Measurements from ENCODE around the gene MAML3. TPM values are rescaled to one million over a fixed set of nuclear protein-coding genes. Genes with fewer than 3 reads are reported as not detected.

Gene MAML3
- total RNA-seq, 4 donors from 2014 or later = 2.4 to 50.5 (median 17.8) TPM

- H3K36me3 ChIP-seq = no peaks in the 10 kb centered on the region
- no peak for TF ChIP-seq CTCF (IDR thresholded peaks at IDR 0.05)
- TF ChIP-seq POLR2A (IDR thresholded peaks at IDR 0.05) = no peak
Measured at GRCh38 chr4:140117947-140118346, 36.0 kb downstream of the MAML3 start.

GRCh38 chr4:140116442-140117104 lies 37.4 kb downstream of the MAML3 start:
- Histone ChIP-seq H3K27me3 (no peaks in the 10 kb centered on the region), H3K36me3 (no peaks in the 10 kb centered on the region)
- TF ChIP-seq POLR2A (IDR thresholded peaks at IDR 0.05) = no peak
- TF ChIP-seq CTCF (IDR thresholded peaks at IDR 0.05) = no peak

More at GRCh38 chr4:140117947-140118346, 36.0 kb downstream of the MAML3 start:
- Histone ChIP-seq H3K27ac (no peak overlapping the region), H3K9me3 (no peaks in the 10 kb centered on the region), H3K4me1 (no peaks in the 10 kb centered on the region), H3K27me3 (no peaks in the 10 kb centered on the region), H3K4me3 (no peak overlapping the region)
- intact Hi-C loops (cut with DNase I; ENCODE audit: low total_unique reads) = no loop called here
- DNase-seq = no peak

GRCh38 chr4:140115140-140115539 lies 38.8 kb downstream of the MAML3 start:
- no peaks in the 10 kb centered on the region for H3K27me3 ChIP-seq

More at GRCh38 chr4:140116442-140117104, 37.4 kb downstream of the MAML3 start:
- no peak for DNase-seq
- H3K4me3 ChIP-seq = no peak overlapping the region
- no peaks in the 10 kb centered on the region for H3K4me1 ChIP-seq
- H3K9me3 ChIP-seq = no peaks in the 10 kb centered on the region
- H3K27ac ChIP-seq = no peak overlapping the region
- intact Hi-C loops (cut with DNase I; ENCODE audit: low total_unique reads) = no loop called here

GRCh38 chr4:140113653-140114052 lies 40.3 kb downstream of the MAML3 start:
- TF ChIP-seq POLR2A (IDR thresholded peaks at IDR 0.05) (no peak), CTCF (IDR thresholded peaks at IDR 0.05) (no peak)
- Histone ChIP-seq H3K27ac (no peak overlapping the region), H3K27me3 (no peaks in the 10 kb centered on the region), H3K4me3 (no peak overlapping the region), H3K36me3 (no peaks in the 10 kb centered on the region), H3K9me3 (no peaks in the 10 kb centered on the region), H3K4me1 (no peaks in the 10 kb centered on the region)
- no peak for DNase-seq
- intact Hi-C loops (cut with DNase I; ENCODE audit: low total_unique reads) = no loop called here

More at GRCh38 chr4:140115140-140115539, 38.8 kb downstream of the MAML3 start:
- no peaks in the 10 kb centered on the region for H3K36me3 ChIP-seq
- no peaks in the 10 kb centered on the region for H3K4me1 ChIP-seq
- DNase-seq = no peak
- H3K4me3 ChIP-seq = no peak overlapping the region
- no peaks in the 10 kb centered on the region for H3K9me3 ChIP-seq
- intact Hi-C loops (cut with DNase I; ENCODE audit: low total_unique reads) = no loop called here
- TF ChIP-seq POLR2A (IDR thresholded peaks at IDR 0.05) = no peak
- no peak for TF ChIP-seq CTCF (IDR thresholded peaks at IDR 0.05)
- no peak overlapping the region for H3K27ac ChIP-seq

- Histone ChIP-seq H3K27ac (no peak overlapping the region), H3K4me1 (no peaks in the 10 kb centered on the region), H3K27me3 (no peaks in the 10 kb centered on the region), H3K4me3 (no peak overlapping the region), H3K36me3 (no peaks in the 10 kb centered on the region), H3K9me3 (no peaks in the 10 kb centered on the region)
- TF ChIP-seq POLR2A (IDR thresholded peaks at IDR 0.05) (no peak), CTCF (IDR thresholded peaks at IDR 0.05) (no peak)
- intact Hi-C loops (cut with DNase I; ENCODE audit: low total_unique reads) = no loop called here
- DNase-seq = no peak
Measured at GRCh38 chr4:140112576-140112975, 41.4 kb downstream of the MAML3 start.

All from uterus (tissue), 4 donors.